ENCODE data around the gene PRSS36. TPM values are rescaled to one million over a fixed set of nuclear protein-coding genes. Genes with fewer than 3 reads are reported as not detected.
"Not testable (repeated sequence)": the region's sequence is repeated elsewhere in the genome, so short reads cannot be mapped to it uniquely, and the experiment has no call there.

Gene PRSS36
- total RNA-seq, 1 experiment from 2014 or later: 1.3 TPM

- not testable (repeated sequence) for ATAC-seq; DNase-seq (ENCODE audit: low spot score); H3K9me3 Mint-ChIP-seq; H3K36me3 Mint-ChIP-seq; H3K27ac Mint-ChIP-seq; H3K4me3 Mint-ChIP-seq
- POLR2A ChIA-PET: interaction anchor here (1.4 kb wide), 1 partner anchor 10 kb away, joined by 4 read pairs; the partner anchor contains the start of gene PRSS8
- Mint-ChIP-seq H3K27me3 (ENCODE audit: low read depth) (peaks cover 49% of the 10 kb centered on the region), H3K4me1 (peaks cover 32% of the 10 kb centered on the region)
- CTCF ChIA-PET: interaction anchor here (0.7 to 2.9 kb wide), 2 partner anchors 15 to 570 kb away, joined by 3 to 38 read pairs; no protein-coding TSS in a partner anchor
Observed at GRCh38 chr16:31144418-31144817, 5.4 kb downstream of the PRSS36 start.

GRCh38 chr16:31143694-31144148, 6.1 kb downstream of the PRSS36 start:
- TF ChIP-seq SOX15 (CRISPR knock-in tag; IDR thresholded peaks at IDR 0.05): no peak
- TF ChIP-seq SMAD3 (CRISPR knock-in tag; IDR thresholded peaks at IDR 0.05; ENCODE audit: borderline replicate concordance): no peak
- no peak for TF ChIP-seq STAT6 (CRISPR knock-in tag; conservative IDR thresholded peaks at IDR 0.05; ENCODE audit: low read depth)
- no peak for TF ChIP-seq ERG (CRISPR knock-in tag; IDR thresholded peaks at IDR 0.05)
- TF ChIP-seq ETV6 (CRISPR knock-in tag; IDR thresholded peaks at IDR 0.05): no peak
- TF ChIP-seq ATF3 (CRISPR knock-in tag; conservative IDR thresholded peaks at IDR 0.05): no peak
- TF ChIP-seq ZNF512 (CRISPR knock-in tag; IDR thresholded peaks at IDR 0.05; ENCODE audit: borderline replicate concordance): no peak
- no peak for TF ChIP-seq ZBTB21 (CRISPR knock-in tag; IDR thresholded peaks at IDR 0.05; ENCODE audit: borderline replicate concordance)
- TF ChIP-seq OVOL2 (CRISPR knock-in tag; IDR thresholded peaks at IDR 0.05; ENCODE audit: borderline replicate concordance): no peak
- TF ChIP-seq NR3C1 (CRISPR knock-in tag; conservative IDR thresholded peaks at IDR 0.05; ENCODE audit: low read depth): no peak
- no peak for TF ChIP-seq FOXJ3 (CRISPR knock-in tag; IDR thresholded peaks at IDR 0.05; ENCODE audit: borderline replicate concordance)
- TF ChIP-seq RORB (CRISPR knock-in tag; IDR thresholded peaks at IDR 0.05): no peak
- TF ChIP-seq GABPB1 (CRISPR knock-in tag; IDR thresholded peaks at IDR 0.05): no peak
- ChIA-PET POLR2A (interaction anchor here (1.4 to 2.7 kb wide), 2 partner anchors 9 to 36 kb away, joined by 4 to 24 read pairs; partner anchors contain the start of genes FUS and PRSS8), CTCF (interaction anchor here (0.6 to 3.0 kb wide), 15 partner anchors 10 to 714 kb away, joined by 3 to 58 read pairs (median 17); partner anchors contain the start of genes ARMC5, DCTPP1, FUS and HSD3B7)
- no peak overlapping the region for H3K27ac Mint-ChIP-seq
- no peaks in the 10 kb centered on the region for H3K36me3 Mint-ChIP-seq
- peaks cover 49% of the 10 kb centered on the region for H3K27me3 Mint-ChIP-seq (ENCODE audit: low read depth)
- peaks cover 35% of the 10 kb centered on the region for H3K4me1 Mint-ChIP-seq
- DNase-seq (ENCODE audit: low spot score): peak; percentile 51
- ATAC-seq: no peak
- H3K4me3 Mint-ChIP-seq: peak overlapping the region; percentile 47
- no peaks in the 10 kb centered on the region for H3K9me3 Mint-ChIP-seq

GRCh38 chr16:31143011-31143693, 6.7 kb downstream of the PRSS36 start:
- DNase-seq (ENCODE audit: low spot score): no peak
- peaks cover 49% of the 10 kb centered on the region for H3K27me3 Mint-ChIP-seq (ENCODE audit: low read depth)

More at GRCh38 chr16:31143011-31143693, 6.7 kb downstream of the PRSS36 start:
- Mint-ChIP-seq H3K36me3 (no peaks in the 10 kb centered on the region), H3K27ac (no peak overlapping the region), H3K4me3 (peak overlapping the region; percentile 47), H3K4me1 (peaks cover 39% of the 10 kb centered on the region), H3K9me3 (no peaks in the 10 kb centered on the region)
- ChIA-PET CTCF (interaction anchor here (0.5 to 3.0 kb wide), 54 partner anchors 7 to 731 kb away, joined by 3 to 58 read pairs (median 6); partner anchors contain the start of genes ARMC5, BCKDK, DCTPP1 and FUS), POLR2A (interaction anchor here (1.2 to 2.7 kb wide), 6 partner anchors 8 to 101 kb away, joined by 4 to 37 read pairs (median 13); partner anchors contain the start of genes FUS, KAT8, PRSS8 and PYCARD)
- TF ChIP-seq SMAD3 (CRISPR knock-in tag; IDR thresholded peaks at IDR 0.05; ENCODE audit: borderline replicate concordance) (0 out of 2 replicates have a peak, but pooled peaks have one; percentile 37), KAT7 (CRISPR knock-in tag; IDR thresholded peaks at IDR 0.05; ENCODE audit: borderline replicate concordance) (0 out of 2 replicates have a peak, but pooled peaks have one; percentile 19), SMAD4 (CRISPR knock-in tag; IDR thresholded peaks at IDR 0.05) (no peak), ZBTB43 (CRISPR knock-in tag; IDR thresholded peaks at IDR 0.05) (0 out of 2 replicates have a peak, but pooled peaks have one; percentile 35), FOXP1 (CRISPR knock-in tag; IDR thresholded peaks at IDR 0.05; ENCODE audit: borderline replicate concordance) (no peak)
- no peak for ATAC-seq
